Common myeloid progenitor, CD34-positive (primary cell): ENCODE measurements around the gene VWA2.

Source experiments
- CTCF ChIA-PET: fragments of 350-600 bp; sonication (Branson Sonifier 250); formaldehyde crosslinking; loops from one replicate; lab custom pipeline; 2021; ENCODE audit warnings: antibody characterized with exemption; lab: Charles Lee
- POLR2A ChIA-PET: fragments of 350-600 bp; sonication (Branson Sonifier 250); formaldehyde crosslinking; loops from one replicate; lab custom pipeline; 2021; ENCODE audit warnings: antibody characterized with exemption; lab: Charles Lee
- DNase-seq, 3 donors: peaks; one replicate each; pipeline versions ENCODE4 v3.0.0 to v3.0.0-alpha.2; 2013
- H3K27ac ChIP-seq, 2 experiments: 1 replicate in 1 of 2; 2 replicates in 1 of 2; pipeline ENCODE4 v1.7.0; 2013; ENCODE audit warnings: inconsistent platforms in 2 of 2, low read length in 2 of 2, mild to moderate bottlenecking in 2 of 2, low read depth in 1 of 2, moderate library complexity in 1 of 2; ENCODE audit not compliant: severe bottlenecking in 2 of 2, insufficient read depth in 1 of 2, poor library complexity in 1 of 2
- H3K27me3 ChIP-seq, 5 experiments: replicated peaks in 2 of 5; 1 replicate in 3 of 5; 2 replicates in 2 of 5; pipeline versions ENCODE4 v1.6.1 to v1.7.0; 2013; ENCODE audit warnings: low read length in 4 of 5, mild to moderate bottlenecking in 2 of 5, moderate library complexity in 2 of 5, inconsistent platforms in 1 of 5; ENCODE audit not compliant: insufficient read depth in 5 of 5, control insufficient read depth in 4 of 5
- H3K36me3 ChIP-seq, 4 experiments: 1 replicate in 2 of 4; 2 replicates in 2 of 4; pipeline versions ENCODE4 v1.6.1 to v1.7.0; 2013; ENCODE audit warnings: low read length in 3 of 4, control low read depth in 1 of 4, mild to moderate bottlenecking in 1 of 4; ENCODE audit not compliant: control insufficient read depth in 4 of 4, insufficient read depth in 4 of 4
- H3K4me1 ChIP-seq, 4 experiments: 1 replicate in 3 of 4; 2 replicates in 1 of 4; pipeline versions ENCODE4 v1.6.1 to v1.7.1; 2013; ENCODE audit warnings: low read length in 3 of 4, mild to moderate bottlenecking in 3 of 4, control low read depth in 1 of 4, inconsistent platforms in 1 of 4, moderate library complexity in 1 of 4; ENCODE audit not compliant: control insufficient read depth in 4 of 4, insufficient read depth in 4 of 4; ENCODE audit errors: control extremely low read depth in 1 of 4
- H3K4me3 ChIP-seq, 7 experiments: 1 replicate in 4 of 7; 2 replicates in 3 of 7; pipeline versions ENCODE4 v1.5.1 to v1.7.0; 2013; ENCODE audit warnings: mild to moderate bottlenecking in 7 of 7, low read length in 6 of 7, moderate library complexity in 6 of 7, inconsistent platforms in 2 of 7, low read depth in 2 of 7, control low read depth in 1 of 7; ENCODE audit not compliant: insufficient read depth in 4 of 7, control insufficient read depth in 1 of 7; ENCODE audit errors: extremely low read depth in 1 of 7
- H3K9me3 ChIP-seq, 5 experiments: 1 replicate in 4 of 5; 2 replicates in 1 of 5; pipeline versions ENCODE4 v1.6.1 to v1.7.1; 2013; ENCODE audit warnings: low read length in 4 of 5, mild to moderate bottlenecking in 2 of 5, inconsistent platforms in 1 of 5, low read depth in 1 of 5, moderate library complexity in 1 of 5; ENCODE audit not compliant: control insufficient read depth in 4 of 5, insufficient read depth in 2 of 5; ENCODE audit errors: control extremely low read depth in 1 of 5
- WGBS: methylation state at CpG from one replicate; pipeline ENCODE4 v1.1.5; 2013; ENCODE audit not compliant: insufficient coverage; 5-methylcytosine and 5-hydroxymethylcytosine counted together

The VWA2 gene

DNA sequence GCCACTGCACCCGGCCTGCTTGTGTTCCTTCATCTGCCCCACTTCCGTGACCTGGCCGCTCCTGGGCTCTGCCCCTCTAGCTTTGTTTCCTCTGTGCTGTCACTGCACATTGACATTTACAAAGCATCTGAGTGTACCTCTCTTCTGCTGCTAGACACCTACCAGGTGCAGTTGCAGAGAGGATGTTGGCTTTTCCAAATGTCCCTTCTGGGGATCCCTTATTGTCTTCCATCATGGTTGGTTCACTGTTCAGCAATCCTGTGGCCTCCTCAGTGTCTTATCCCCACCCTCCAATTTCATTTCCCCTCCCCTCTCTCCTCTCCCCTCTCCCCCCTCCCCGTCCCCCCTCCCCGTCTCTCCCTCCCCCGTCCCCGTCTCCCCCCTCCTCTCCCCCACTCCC is 13.8 kb downstream of the VWA2 start:
- H3K4me1 ChIP-seq: no peaks in the 10 kb centered on the region
- H3K36me3 ChIP-seq: peaks cover 0 to 5% (median 0%) of the 10 kb centered on the region in 4 experiments
- no peak overlapping the region for H3K27ac ChIP-seq
- POLR2A ChIA-PET: no interaction called here
- no peaks in the 10 kb centered on the region for H3K27me3 ChIP-seq
- WGBS: 100% methylated on average over 3 of the region's 7 CpGs
- no peak overlapping the region for H3K4me3 ChIP-seq
- CTCF ChIA-PET: no interaction called here
- H3K9me3 ChIP-seq: no peaks in the 10 kb centered on the region
- peak in 2 of 3 donors; percentile 12 to 35 for DNase-seq

- CTCF ChIA-PET: no interaction called here
- no CpG with 5 or more reads among the region's 1 CpG for WGBS
- DNase-seq: no peak
Observed at GRCh38 chr10:114255227-114255626, 16.2 kb downstream of the VWA2 start.

DNA sequence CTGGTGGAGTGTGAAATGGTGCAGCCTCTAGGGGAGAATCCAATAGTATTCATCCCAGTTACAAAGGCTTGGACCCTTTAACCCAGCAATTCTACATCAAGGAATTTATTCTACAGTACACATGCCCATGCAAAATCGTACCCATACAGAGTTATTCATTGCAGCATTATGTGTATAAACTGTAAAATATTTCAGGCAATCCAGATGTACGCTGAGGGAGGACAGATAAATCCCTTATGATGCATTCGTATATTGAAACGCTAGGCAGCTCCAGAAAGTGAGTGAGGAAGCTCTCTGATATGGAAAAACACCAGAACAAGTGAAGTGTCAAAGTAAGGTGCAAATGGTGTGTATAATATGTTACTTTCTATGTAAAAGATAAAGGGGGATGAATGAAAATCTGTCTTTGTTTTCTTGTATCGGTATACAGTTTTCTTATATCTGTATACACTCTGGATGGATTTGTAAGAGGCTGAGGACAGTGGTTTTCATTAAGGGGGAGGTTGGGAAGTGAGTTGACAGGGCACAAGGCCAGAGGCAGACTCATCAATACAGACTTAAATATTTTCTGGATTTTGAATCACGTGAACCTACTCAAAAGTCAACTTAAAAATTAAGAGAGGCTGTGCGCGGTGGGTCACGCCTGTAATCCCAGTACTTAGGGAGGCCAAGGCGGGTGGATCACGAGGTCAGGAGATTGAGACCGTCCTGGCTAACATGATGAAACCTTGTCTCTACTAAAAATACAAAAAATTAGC is 17.1 kb downstream of the VWA2 start:
- WGBS: 92% methylated on average over 11 of the region's 12 CpGs
- POLR2A ChIA-PET: no interaction called here
- CTCF ChIA-PET: no interaction called here
- Histone ChIP-seq H3K27me3 (no peaks in the 10 kb centered on the region), H3K36me3 (peaks cover 0 to 5% (median 0%) of the 10 kb centered on the region in 4 experiments), H3K4me3 (no peak overlapping the region), H3K27ac (no peak overlapping the region), H3K4me1 (peaks cover 0 to 2% (median 0%) of the 10 kb centered on the region in 4 experiments), H3K9me3 (no peaks in the 10 kb centered on the region)
- DNase-seq: no peak

More at GRCh38 chr10:114255227-114255626, 16.2 kb downstream of the VWA2 start:
- Histone ChIP-seq H3K4me3 (no peak overlapping the region), H3K4me1 (peaks cover 0 to 2% (median 0%) of the 10 kb centered on the region in 4 experiments), H3K9me3 (no peaks in the 10 kb centered on the region), H3K27me3 (no peaks in the 10 kb centered on the region), H3K27ac (no peak overlapping the region), H3K36me3 (peaks cover 0 to 5% (median 0%) of the 10 kb centered on the region in 4 experiments)
- POLR2A ChIA-PET: no interaction called here

DNA sequence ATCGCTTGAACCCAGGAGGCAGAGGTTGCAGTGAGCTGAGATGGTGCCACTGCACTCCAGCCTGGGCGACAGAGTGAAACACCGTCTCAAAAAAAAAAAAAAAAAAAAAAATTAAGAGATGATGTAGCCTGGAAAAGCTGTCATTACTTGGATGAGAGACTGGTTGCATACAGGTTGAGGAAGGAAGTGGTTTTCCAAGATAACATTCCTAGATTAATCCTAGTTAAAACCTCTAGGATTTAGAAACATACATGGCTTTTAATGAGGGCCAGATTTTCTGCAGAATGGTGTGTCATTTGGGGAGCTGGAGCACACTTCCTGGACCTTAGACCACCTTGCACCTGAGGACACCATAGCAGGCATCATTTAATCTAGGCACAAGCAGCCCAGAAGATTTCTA is 17.8 kb downstream of the VWA2 start:
- WGBS: 100% methylated on average over 1 of the region's 3 CpGs
- Histone ChIP-seq H3K9me3 (no peaks in the 10 kb centered on the region), H3K4me3 (no peak overlapping the region), H3K4me1 (peaks cover 0 to 2% (median 0%) of the 10 kb centered on the region in 4 experiments), H3K27ac (no peak overlapping the region), H3K36me3 (peaks cover 0 to 5% (median 0%) of the 10 kb centered on the region in 4 experiments), H3K27me3 (no peaks in the 10 kb centered on the region)
- DNase-seq: no peak
- ChIA-PET CTCF (no interaction called here), POLR2A (no interaction called here)

- POLR2A ChIA-PET: interaction anchor here (1.0 kb wide), 1 partner anchor 14 kb away, joined by 4 read pairs; no protein-coding TSS in a partner anchor
- H3K36me3 ChIP-seq: peaks cover 0 to 5% (median 0%) of the 10 kb centered on the region in 4 experiments
- no peaks in the 10 kb centered on the region for H3K27me3 ChIP-seq
- CTCF ChIA-PET: no interaction called here
- no peak overlapping the region for H3K4me3 ChIP-seq
- no peaks in the 10 kb centered on the region for H3K9me3 ChIP-seq
- WGBS: 96% methylated on average over 3 of the region's 3 CpGs
- no peak for DNase-seq
- peaks cover 0 to 2% (median 0%) of the 10 kb centered on the region in 4 experiments for H3K4me1 ChIP-seq
- no peak overlapping the region for H3K27ac ChIP-seq
Observed at GRCh38 chr10:114257498-114257897, 18.4 kb downstream of the VWA2 start.

DNA sequence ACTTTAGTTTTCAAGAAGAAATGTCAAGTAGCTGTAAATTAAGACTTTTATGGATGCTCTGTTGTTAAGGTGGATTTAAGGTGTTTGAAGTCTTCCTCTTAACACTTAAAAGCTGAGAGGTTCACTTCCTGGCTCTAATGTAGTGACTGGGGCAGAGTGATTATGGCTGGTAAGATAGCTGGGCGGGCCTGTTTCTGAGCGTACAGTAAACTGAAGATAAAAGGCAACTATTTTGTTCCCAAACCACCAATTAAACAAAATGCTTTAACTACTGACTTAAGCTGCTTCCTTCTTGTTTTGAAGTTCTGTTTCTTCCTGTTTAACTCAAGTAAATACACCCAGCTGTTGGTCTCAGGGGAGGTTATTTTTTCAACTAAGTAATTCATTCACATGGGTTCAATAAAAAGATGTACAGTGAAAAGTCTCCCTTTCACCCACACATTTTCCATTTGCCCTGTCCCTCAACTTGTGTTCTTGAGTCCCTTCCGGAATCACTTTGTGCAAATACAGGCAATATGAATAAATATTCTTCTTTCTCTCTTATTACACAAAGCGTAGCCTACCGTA is 19.3 kb downstream of the VWA2 start:
- Histone ChIP-seq H3K4me3 (no peak overlapping the region), H3K27me3 (no peaks in the 10 kb centered on the region), H3K36me3 (peaks cover 0 to 5% (median 0%) of the 10 kb centered on the region in 4 experiments), H3K4me1 (peaks cover 0 to 2% (median 0%) of the 10 kb centered on the region in 4 experiments), H3K27ac (no peak overlapping the region), H3K9me3 (no peaks in the 10 kb centered on the region)
- DNase-seq: peak; percentile 25 to 64 (median 29)
- ChIA-PET POLR2A (interaction anchor here (1.0 kb wide), 1 partner anchor 13 kb away, joined by 4 read pairs; no protein-coding TSS in a partner anchor), CTCF (interaction anchor here (1.0 kb wide), 2 partner anchors 9 to 46 kb away, joined by 3 read pairs; no protein-coding TSS in a partner anchor)
- WGBS: 100% methylated on average over 1 of the region's 5 CpGs

- H3K4me3 ChIP-seq: no peak overlapping the region
Observed at GRCh38 chr10:114259824-114260223, 20.8 kb downstream of the VWA2 start.

More at GRCh38 chr10:114259824-114260223, 20.8 kb downstream of the VWA2 start:
- 97% methylated on average over 7 of the region's 10 CpGs for WGBS
- ChIA-PET CTCF (no interaction called here), POLR2A (interaction anchor here (0.6 kb wide), 1 partner anchor 692 kb away, joined by 3 read pairs; no protein-coding TSS in a partner anchor)
- no peaks in the 10 kb centered on the region for H3K36me3 ChIP-seq
- DNase-seq: no peak
- peaks cover 0 to 2% (median 0%) of the 10 kb centered on the region in 4 experiments for H3K4me1 ChIP-seq
- no peaks in the 10 kb centered on the region for H3K9me3 ChIP-seq
- H3K27me3 ChIP-seq: no peaks in the 10 kb centered on the region
- no peak overlapping the region for H3K27ac ChIP-seq
